ENCODE measurements around the gene NINL.

NINL gene

GRCh38 chr20:25408890-25409289, 176.4 kb downstream of the NINL start:
- Histone ChIP-seq H3K4me1 (peaks cover 17% of the 10 kb centered on the region), H3K4me2 (peak overlapping the region; percentile 80), H3K9me3 (peaks cover 15% of the 10 kb centered on the region), H3K27me3 (no peaks in the 10 kb centered on the region), H4K20me1 (no peaks in the 10 kb centered on the region), H3K36me3 (peaks cover 45% of the 10 kb centered on the region), H3K9ac (peak overlapping the region; percentile 94), H3K27ac (0 out of 2 replicates have a peak overlapping the region, but pooled peaks have one; percentile 88), H3K4me3 (peak overlapping the region; percentile 81)
- TF ChIP-seq Cebpa-rat (IDR thresholded peaks at IDR 0.05), result no peak

- H3K4me3 ChIP-seq, result peak overlapping the region; percentile 81
- peak overlapping the region; percentile 80 for H3K4me2 ChIP-seq
- H3K27ac ChIP-seq, result peak overlapping the region; percentile 88
- H3K36me3 ChIP-seq, result peaks cover 37% of the 10 kb centered on the region
- H3K4me1 ChIP-seq, result peaks cover 17% of the 10 kb centered on the region
- TF ChIP-seq Cebpa-rat (IDR thresholded peaks at IDR 0.05), result no peak
- H3K9ac ChIP-seq, result peak overlapping the region; percentile 94
- H3K9me3 ChIP-seq, result peaks cover 22% of the 10 kb centered on the region
- no peaks in the 10 kb centered on the region for H3K27me3 ChIP-seq
- no peaks in the 10 kb centered on the region for H4K20me1 ChIP-seq
These were observed 177.2 kb downstream of the NINL start for GRCh38 chr20:25408170-25408547.

- peaks cover 32% of the 10 kb centered on the region for H3K36me3 ChIP-seq
- peak within 1 kb of the TSS; percentile 81 for H3K4me3 ChIP-seq
- no peaks in the 10 kb centered on the region for H3K27me3 ChIP-seq
- peak within 1 kb of the TSS; percentile 80 for H3K4me2 ChIP-seq
- H3K27ac ChIP-seq, result peak within 1 kb of the TSS; percentile 88
- no peaks in the 10 kb centered on the region for H4K20me1 ChIP-seq
- H3K4me1 ChIP-seq, result peaks cover 17% of the 10 kb centered on the region
- no peak for TF ChIP-seq Cebpa-rat (IDR thresholded peaks at IDR 0.05)
- H3K9me3 ChIP-seq, result peaks cover 28% of the 10 kb centered on the region
- H3K9ac ChIP-seq, result peak within 1 kb of the TSS; percentile 94
These were observed 177.8 kb downstream of the NINL start, which contains the start of gene GINS1 for GRCh38 chr20:25407311-25408169. TSS of gene GINS1 (plus strand) at chr20:25407673. CDS start at chr20:25407821, 148 bp downstream.
